ENCODE data around the gene DPP6.

Gene DPP6

DNA sequence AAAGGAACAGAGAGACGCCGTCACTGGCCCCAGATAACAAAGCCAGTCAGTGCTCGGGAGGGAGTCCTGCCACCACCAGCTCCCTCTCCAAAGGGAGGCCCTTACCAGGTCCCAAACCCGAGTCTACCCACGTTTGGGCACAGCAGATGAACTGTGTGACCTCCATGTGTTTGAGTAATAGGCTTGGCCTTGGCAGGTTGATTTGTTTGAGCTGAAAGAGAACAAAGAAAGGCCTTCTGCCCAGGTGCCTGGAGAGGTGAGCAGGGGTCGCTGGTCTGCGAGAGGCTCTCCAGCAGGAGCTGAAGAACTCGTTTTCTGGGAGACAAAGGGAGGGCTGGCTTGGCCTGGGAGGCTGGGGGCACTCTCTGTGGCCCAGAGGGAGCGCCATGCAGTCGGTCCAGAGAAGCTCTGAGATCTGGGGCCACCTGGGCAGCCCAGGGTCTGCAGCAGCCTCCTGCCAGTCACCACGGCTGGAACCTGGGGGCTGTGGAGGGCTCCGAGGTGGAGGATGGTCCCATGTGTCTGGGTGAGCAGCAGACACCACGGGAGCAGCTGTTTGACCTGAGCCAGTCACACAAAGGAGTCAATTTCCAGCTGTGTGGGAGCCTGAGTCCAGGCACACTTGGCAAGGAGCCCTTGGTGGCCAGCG lies 851.0 kb downstream of the DPP6 start:
- no peak for DNase-seq

DNA sequence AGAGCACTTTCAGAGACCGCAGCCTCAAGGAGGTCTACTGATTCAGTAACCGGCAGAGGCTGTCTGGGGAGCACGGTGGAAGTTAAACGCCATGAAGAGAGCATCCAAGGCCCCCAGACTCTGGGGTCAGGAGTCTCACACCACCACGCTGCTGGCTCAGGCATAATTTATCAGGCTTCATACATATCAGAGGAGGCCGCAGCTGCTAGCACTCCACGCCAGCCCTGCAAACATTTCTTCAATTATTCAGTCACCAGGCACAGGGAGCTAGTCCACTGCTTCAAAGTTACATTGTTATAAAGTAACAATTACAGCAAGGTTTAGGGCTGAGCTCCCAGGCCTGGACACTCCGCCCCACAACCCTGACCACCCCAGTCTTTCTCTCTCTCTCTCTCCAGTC lies 852.9 kb downstream of the DPP6 start:
- DNase-seq, result no peak

DNA sequence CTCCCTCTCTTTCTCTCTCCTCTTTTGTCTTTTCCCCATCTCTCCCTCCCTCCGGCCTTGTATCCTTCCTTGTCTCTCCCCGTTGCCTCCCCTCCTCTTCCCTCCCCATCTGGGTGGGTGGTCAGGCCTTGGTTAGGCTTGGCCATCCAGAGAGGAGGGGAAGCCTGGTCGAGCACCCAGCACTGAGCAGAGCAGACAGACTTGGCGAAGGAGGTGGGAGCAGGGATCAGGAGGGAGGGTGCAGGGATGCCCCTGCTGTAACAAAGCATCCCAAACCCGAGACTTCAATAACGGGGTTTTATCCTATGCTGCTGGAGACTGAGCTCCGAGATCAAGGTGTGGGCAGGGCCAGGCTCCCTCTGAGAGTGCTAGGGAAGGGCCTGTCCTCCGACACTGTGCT lies 853.4 kb downstream of the DPP6 start:
- no peak for DNase-seq

DNA sequence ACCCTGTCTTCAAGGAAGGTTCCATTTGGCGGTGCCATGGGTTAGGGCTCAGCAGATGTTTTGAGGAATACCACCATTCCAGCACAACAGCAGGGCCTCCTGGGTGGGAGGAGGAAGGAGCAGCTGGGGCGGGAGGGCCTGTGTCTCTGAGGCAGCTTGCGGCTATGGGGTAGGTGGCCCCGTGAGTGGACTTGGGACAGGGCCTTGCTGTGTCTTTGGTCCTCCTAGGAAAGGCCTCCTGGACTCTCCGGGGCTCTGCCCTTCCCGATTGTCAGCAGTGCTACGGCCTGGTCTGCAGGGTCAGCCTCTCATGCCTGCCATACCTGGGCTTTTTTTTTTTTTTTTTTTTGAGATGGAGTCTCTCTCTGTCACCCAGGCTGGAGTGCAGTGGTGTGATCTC lies 854.0 kb downstream of the DPP6 start:
- no peak for DNase-seq

DNA sequence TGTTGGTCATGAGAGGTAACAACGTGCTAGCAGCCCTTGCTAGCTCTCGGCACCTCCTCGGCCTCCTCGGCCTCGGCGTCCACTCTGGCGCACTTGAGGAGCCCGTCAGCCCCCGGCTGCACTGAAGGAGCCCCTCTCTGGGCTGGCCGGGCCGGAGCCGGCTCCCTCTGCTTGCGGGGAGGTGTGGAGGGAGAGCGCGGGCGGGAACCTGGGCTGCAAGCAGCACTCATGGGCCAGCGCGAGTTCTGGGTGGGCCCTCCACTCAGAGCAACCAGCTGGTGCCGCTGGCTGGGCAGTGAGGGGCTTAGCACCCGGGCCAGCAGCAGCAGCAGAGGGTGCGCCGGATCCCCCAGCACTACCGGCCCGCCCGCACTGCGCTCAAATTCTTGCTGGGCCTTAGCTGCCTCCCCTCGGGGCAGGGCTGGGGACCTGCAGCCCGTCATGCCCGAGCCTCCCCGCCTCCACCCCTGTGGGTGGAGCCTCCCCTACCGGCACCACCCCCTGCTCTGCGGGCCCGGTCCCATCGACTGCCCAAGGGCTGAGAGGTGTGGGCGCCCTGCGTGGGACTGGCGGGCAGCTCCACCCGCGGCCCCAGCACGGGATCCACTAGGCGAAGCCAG lies 854.6 kb downstream of the DPP6 start:
- DNase-seq, result no peak

- DNase-seq, result no peak
Observed at GRCh38 chr7:154907651-154908620, 855.7 kb downstream of the DPP6 start.

DNA sequence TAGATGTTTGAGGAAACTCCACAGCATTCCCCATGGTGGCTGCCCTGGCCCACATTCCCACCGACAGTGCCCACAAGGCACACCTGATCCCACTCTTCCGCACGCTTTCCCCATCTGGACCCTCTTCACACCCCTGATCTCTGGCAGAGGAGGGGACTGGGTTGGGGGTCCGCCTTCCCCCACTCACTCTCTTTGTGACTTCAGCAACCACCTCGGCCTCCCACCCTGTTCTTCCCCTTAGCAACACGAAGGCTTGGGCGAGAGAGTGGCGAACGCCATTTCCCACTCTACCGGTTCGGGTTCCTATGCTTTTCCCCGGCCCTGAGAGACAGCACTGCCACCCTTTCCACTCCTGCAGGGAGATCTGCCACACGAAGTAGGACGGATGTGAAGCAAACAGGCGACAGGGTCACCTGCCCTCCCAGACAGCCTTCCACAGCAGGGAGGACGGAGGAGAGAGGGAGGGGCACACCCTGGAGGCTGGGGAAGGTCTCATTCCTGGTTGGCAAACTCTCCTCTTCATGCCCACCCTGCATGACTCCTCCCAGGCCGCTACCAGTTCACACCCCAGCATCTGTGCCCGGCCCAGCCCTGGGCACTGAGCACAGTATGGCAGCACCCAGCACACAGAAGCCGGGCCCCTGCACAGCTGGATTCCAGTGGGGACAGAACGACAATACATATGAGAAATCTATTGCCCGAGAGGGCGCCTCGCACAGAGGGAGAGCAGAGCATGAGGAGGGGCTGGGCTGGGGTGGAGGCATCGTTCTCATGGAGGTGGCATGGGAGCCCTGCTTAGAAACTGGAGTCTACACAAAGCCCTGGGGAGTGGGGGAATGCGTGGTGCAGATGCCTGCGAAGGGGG lies 857.3 kb downstream of the DPP6 start:
- DNase-seq, result no peak

- no peak for DNase-seq
Observed at GRCh38 chr7:154910125-154910524, 857.9 kb downstream of the DPP6 start.

DNA sequence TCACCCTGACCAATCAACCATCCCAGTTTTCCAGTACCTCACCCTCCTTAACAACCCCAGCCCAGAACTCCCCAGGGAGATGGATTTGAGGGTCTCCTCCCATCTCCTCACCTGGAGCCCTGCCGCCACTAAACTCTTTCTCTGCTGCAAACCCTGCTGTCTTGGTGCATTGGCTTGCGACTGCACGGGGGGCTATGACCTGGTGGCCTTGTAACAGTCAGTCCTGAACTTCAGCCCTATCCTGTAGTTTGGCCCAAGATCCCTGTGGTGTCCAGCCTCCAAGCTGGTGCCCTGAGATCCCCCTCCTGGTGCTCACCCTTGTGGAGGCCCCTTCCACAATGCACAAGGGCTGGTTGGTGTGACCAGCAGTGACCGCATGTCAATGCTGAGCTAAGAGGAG lies 858.8 kb downstream of the DPP6 start:
- no peak for DNase-seq

DNA sequence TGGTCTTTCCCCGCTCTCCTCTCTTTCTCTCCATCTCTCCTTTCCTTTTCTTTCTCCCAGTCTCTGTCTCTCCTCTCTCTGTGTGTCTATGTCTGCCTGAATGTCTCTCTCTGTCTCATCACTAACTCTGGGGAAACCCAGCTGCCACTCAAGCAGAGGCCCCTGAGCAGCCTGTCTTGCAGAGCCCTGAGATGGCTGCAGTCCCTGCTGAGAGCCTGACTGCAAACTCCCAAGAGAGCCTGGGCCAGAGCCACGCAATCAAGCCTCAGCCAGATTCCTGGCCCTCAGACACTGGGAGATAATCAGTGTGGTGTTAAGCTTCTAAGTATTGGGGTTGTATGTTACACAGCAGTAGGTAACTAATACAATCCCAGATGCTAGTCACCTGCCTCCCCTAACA lies 859.2 kb downstream of the DPP6 start:
- DNase-seq, result no peak

GRCh38 chr7:154911862-154912455 lies 859.8 kb downstream of the DPP6 start:
- no peak for DNase-seq

GRCh38 chr7:154912871-154913637 lies 860.9 kb downstream of the DPP6 start:
- DNase-seq, result no peak

DNA sequence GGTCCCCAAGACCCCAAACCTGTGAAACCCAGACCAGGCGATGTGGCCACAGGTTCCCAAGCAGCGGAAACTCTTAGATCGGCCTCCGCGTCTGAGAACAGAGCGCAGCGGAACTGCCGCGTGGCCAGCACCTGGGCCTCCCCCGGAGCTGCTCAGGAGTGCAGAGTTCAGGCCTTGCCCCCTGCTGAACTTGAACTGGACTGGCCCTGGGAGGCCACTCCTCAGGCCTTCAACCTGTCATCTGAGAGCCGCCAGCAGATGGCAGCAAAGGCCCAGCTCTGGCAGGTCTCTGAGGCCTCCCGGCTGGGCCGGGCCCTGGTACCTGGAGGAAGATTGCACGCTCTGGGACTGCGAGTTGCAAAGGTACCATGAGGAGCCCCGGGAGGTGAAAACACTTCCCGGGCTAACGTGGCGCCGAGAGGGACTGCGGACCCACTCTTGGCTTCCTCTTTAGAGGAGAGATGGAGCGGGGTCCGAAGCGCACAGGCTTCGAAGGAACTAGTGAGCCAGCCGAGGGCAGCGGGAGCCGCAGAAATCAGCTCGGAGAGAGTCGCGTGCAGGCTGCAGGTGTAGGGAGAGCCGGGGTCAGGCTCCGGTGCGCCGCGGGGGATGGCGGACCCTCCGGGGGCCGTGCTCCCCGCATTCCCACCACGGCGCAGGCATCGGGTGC lies 861.6 kb downstream of the DPP6 start:
- peak; percentile 10 for DNase-seq

DNA sequence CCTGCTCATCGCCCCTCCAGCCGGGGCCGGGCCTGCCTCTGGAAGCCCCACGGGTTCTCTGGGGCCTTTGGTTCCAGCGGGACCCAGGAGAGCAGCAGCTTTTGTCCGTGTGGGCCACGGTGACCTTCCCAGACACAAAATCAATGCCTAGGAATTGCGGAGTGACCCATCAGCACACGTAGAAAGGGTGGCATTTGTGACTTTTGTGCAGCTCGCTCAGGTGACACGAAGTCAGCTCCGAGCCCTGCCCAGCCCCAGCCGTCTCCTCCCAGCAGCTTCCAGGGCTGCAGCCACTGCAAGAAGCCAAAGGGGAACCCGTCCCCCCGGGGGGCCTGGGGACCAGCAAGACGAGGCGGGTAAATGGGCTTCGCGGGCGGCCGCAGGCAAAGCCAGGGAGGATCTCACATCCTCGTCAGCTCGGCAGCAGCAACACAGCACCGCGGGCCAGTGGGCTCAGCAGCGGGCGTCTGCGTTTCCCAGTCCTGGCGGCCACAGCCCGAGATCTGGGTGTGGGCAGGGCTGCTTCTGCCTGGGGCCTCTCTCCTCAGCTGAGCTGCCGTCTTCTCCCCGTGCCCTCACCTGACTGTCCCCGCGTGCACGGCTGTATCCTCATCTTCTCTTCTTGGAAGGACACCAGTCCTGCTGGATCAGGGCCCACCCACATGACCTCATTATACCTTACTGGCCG lies 862.3 kb downstream of the DPP6 start:
- no peak for DNase-seq

- no peak for DNase-seq
Observed at GRCh38 chr7:154914996-154915380, 862.8 kb downstream of the DPP6 start.

GRCh38 chr7:154915600-154915999 lies 863.4 kb downstream of the DPP6 start:
- no peak for DNase-seq

DNA sequence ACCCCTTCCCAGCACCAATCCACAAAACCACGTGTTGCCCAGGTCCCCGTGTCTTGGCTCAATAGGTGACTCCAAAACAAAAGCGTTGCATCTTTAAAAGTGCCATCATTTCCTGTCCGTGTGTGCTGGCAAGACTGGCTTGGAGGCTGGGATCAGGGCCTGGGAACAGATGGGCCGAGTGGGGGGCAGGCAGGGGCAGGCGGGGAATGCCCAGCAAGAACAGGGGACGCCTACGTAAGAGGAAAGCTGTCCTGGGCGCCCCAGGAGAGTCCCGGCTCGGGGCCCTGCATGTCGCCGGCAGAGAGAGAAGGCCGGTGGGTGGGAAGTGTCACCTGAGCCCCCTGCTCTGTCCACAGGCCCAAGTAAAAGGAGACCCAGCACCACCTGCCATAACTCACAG lies 864.2 kb downstream of the DPP6 start:
- no peak for DNase-seq

DNA sequence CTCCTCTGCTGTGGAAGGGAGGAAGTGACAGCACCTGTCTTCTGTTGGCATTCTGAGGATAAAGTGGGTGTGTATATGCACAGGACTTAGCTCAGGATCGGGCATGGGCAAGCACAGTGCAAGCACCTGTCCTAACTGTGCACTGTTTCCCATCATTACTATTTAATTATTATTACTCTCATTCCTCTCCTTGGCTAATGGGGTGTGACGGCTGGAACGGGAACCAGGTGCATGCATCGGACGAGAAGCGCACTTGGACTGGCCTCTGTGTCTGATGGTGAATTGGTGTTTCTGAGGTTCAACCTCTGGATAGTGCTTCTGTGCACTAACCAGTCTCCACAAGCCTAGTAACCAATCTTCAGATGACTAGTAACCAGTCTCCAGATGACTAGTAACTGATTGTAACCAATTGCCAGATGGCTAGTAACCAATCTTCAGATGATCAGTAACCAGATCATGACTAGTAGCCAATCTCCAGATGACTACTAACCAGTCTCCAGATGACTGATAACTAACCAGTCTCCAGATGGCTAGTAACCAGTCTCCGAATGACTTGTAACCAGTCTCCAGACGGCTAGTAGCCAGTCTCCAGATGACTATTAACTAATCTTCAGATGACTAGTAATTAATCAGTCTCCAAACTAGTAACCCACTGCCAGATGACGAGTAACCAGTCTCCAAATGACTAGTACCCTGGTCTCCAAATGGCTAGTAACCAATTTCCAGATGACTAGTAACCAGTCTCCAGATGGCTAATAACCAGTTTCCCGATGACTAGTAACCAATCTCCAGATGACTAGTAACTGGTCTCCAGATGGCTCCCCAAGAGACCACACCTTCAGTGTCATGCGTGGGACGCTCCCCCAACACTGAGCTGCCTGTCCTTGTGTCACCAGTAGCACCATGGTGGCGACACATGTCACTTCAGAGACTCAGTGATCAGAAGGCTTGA lies 864.9 kb downstream of the DPP6 start:
- DNase-seq, result no peak

GRCh38 chr7:154917808-154918160 lies 865.6 kb downstream of the DPP6 start:
- no peak for DNase-seq

Data from DMS153 (cell line).